Uterus (tissue), 4 donors: Measurements from ENCODE around the gene PPP2R2C. TPM values are rescaled to one million over a fixed set of nuclear protein-coding genes. Genes with fewer than 3 reads are reported as not detected.

Experiments used
- DNase-seq, 2 donors: peaks; one replicate each; pipeline ENCODE4 v3.0.0-alpha.2; 2019 to 2020
- H3K27ac ChIP-seq, 2 donors: fragments of 200-600 bp; sonication (generic); 1 replicate in 1 of 2; 2 replicates in 1 of 2; pipeline ENCODE4 v1.5.1; 2016 to 2018
- H3K27me3 ChIP-seq, 2 donors: fragments of 200-600 bp; sonication (generic); one replicate each; pipeline ENCODE4 v1.5.1; 2018 to 2019; ENCODE audit warnings: control low read depth in 1 of 2
- H3K36me3 ChIP-seq, 2 donors: fragments of 200-600 bp; sonication (generic); one replicate each; pipeline ENCODE4 v1.5.1; 2019; ENCODE audit warnings: control low read depth in 1 of 2
- H3K4me1 ChIP-seq, 2 donors: fragments of 200-600 bp; sonication (generic); one replicate each; pipeline ENCODE4 v1.5.1; 2018 to 2019; ENCODE audit warnings: control low read depth in 1 of 2
- H3K4me3 ChIP-seq, 2 donors: fragments of 200-600 bp; sonication (generic); 1 replicate in 1 of 2; 2 replicates in 1 of 2; pipeline ENCODE4 v1.5.1; 2018 to 2019; ENCODE audit warnings: mild to moderate bottlenecking in 1 of 2
- H3K9me3 ChIP-seq, 2 donors: fragments of 200-600 bp; sonication (generic); one replicate each; pipeline ENCODE4 v1.5.1; 2019; ENCODE audit warnings: control low read depth in 1 of 2
- CTCF ChIP-seq, 4 experiments: fragments of 200-600 bp in 2 of 4; fragments of 450-650 bp in 2 of 4; sonication (generic) in 2 of 4; IDR thresholded peaks; one replicate each; pipeline ENCODE4 v1.5.1; 2016 to 2019; ENCODE audit warnings: antibody characterized with exemption in 4 of 4, mild to moderate bottlenecking in 2 of 4, moderate library complexity in 1 of 4
- POLR2A ChIP-seq, 2 donors: fragments of 450-650 bp; IDR thresholded peaks; one replicate each; pipeline ENCODE4 v1.6.1; 2016; ENCODE audit warnings: antibody characterized with exemption in 2 of 2, mild to moderate bottlenecking in 1 of 2, moderate library complexity in 1 of 2
- intact Hi-C: fragments of 100-400 bp; cut with DNase I; formaldehyde crosslinking; loops from one replicate; pipeline ENCODE4 v1.15.1; 2023; ENCODE audit warnings: low total_unique reads
- total RNA-seq, 4 donors: library from RNA; depleted of rRNA in 3 of 4; stranded (reverse); fragments of >200 nt in 3 of 4; gene quantifications; one replicate each; pipeline versions ENCODE4 v1.1.0 to v1.2.4, GENCODE V29; 2014 to 2023
- donor health status: DM: yes; HTN: yes; CAD: no.

The PPP2R2C gene
- total RNA-seq, 4 donors from 2014 or later = 2.9 to 49.1 (median 27.3) TPM

- Histone ChIP-seq H3K36me3 (no peaks in the 10 kb centered on the region), H3K4me3 (no peak overlapping the region), H3K9me3 (no peaks in the 10 kb centered on the region), H3K27ac (no peak overlapping the region), H3K27me3 (no peaks in the 10 kb centered on the region), H3K4me1 (no peaks in the 10 kb centered on the region)
- no peak for DNase-seq
- intact Hi-C loops = no loop called here
- TF ChIP-seq CTCF (IDR thresholded peaks at IDR 0.05) = no peak
- no peak for TF ChIP-seq POLR2A (IDR thresholded peaks at IDR 0.05)
These were observed 181.5 kb downstream of the PPP2R2C start for GRCh38 chr4:6290769-6291547.

- Histone ChIP-seq H3K9me3 (no peaks in the 10 kb centered on the region), H3K27ac (no peak overlapping the region), H3K4me1 (no peaks in the 10 kb centered on the region), H3K36me3 (no peaks in the 10 kb centered on the region), H3K27me3 (no peaks in the 10 kb centered on the region), H3K4me3 (no peak overlapping the region)
- intact Hi-C loops = no loop called here
- TF ChIP-seq POLR2A (IDR thresholded peaks at IDR 0.05) (no peak), CTCF (IDR thresholded peaks at IDR 0.05) (no peak)
- DNase-seq = no peak
These were observed 182.2 kb downstream of the PPP2R2C start for GRCh38 chr4:6290256-6290655.

GRCh38 chr4:6288871-6289270, 183.5 kb downstream of the PPP2R2C start:
- intact Hi-C loops = no loop called here
- Histone ChIP-seq H3K4me3 (no peak overlapping the region), H3K4me1 (no peaks in the 10 kb centered on the region), H3K27ac (no peak overlapping the region), H3K27me3 (no peaks in the 10 kb centered on the region), H3K9me3 (no peaks in the 10 kb centered on the region), H3K36me3 (no peaks in the 10 kb centered on the region)
- no peak for DNase-seq
- no peak for TF ChIP-seq CTCF (IDR thresholded peaks at IDR 0.05)
- TF ChIP-seq POLR2A (IDR thresholded peaks at IDR 0.05) = no peak

- DNase-seq = no peak
- Histone ChIP-seq H3K4me1 (peaks cover 0 to 2% of the 10 kb centered on the region in 2 donors), H3K36me3 (no peaks in the 10 kb centered on the region), H3K9me3 (no peaks in the 10 kb centered on the region), H3K27ac (no peak overlapping the region), H3K27me3 (no peaks in the 10 kb centered on the region), H3K4me3 (no peak overlapping the region)
- no peak for TF ChIP-seq POLR2A (IDR thresholded peaks at IDR 0.05)
- TF ChIP-seq CTCF (IDR thresholded peaks at IDR 0.05) = no peak
- intact Hi-C loops = no loop called here
These were observed 184.1 kb downstream of the PPP2R2C start for GRCh38 chr4:6288342-6288741.

GRCh38 chr4:6287017-6287788, 185.2 kb downstream of the PPP2R2C start:
- H3K4me1 ChIP-seq = peaks cover 0 to 12% of the 10 kb centered on the region in 2 donors
- intact Hi-C loops = no loop called here
- DNase-seq = no peak
- no peak for TF ChIP-seq POLR2A (IDR thresholded peaks at IDR 0.05)
- TF ChIP-seq CTCF (IDR thresholded peaks at IDR 0.05) = no peak
- H3K4me3 ChIP-seq = no peak overlapping the region
- H3K27me3 ChIP-seq = no peaks in the 10 kb centered on the region
- H3K36me3 ChIP-seq = no peaks in the 10 kb centered on the region
- no peaks in the 10 kb centered on the region for H3K9me3 ChIP-seq
- H3K27ac ChIP-seq = no peak overlapping the region
